Breast epithelium (tissue), 4 donors: ENCODE data around the gene RECQL5. TPM values are rescaled to one million over a fixed set of nuclear protein-coding genes. Genes with fewer than 3 reads are reported as not detected.

ENCODE experiments used
- DNase-seq, 2 donors: peaks; one replicate each; pipeline ENCODE4 v3.0.0-alpha.2; 2019; ENCODE audit warnings: low spot score in 2 of 2
- H3K27ac ChIP-seq, 2 donors: fragments of 200-600 bp; sonication (generic) in 1 of 2; one replicate each; pipeline ENCODE4 v1.5.1; 2016 to 2019; ENCODE audit warnings: mild to moderate bottlenecking in 1 of 2
- H3K27me3 ChIP-seq, 2 donors: fragments of 200-600 bp; sonication (generic) in 1 of 2; one replicate each; pipeline versions ENCODE4 v1.5.1 to v1.6.0; 2017 to 2019; ENCODE audit warnings: control low read depth in 1 of 2, mild to moderate bottlenecking in 1 of 2
- H3K36me3 ChIP-seq: fragments of 200-600 bp; one replicate; pipeline ENCODE4 v1.5.1; 2019
- H3K4me1 ChIP-seq, 2 donors: fragments of 200-600 bp; sonication (generic); one replicate each; pipeline ENCODE4 v1.5.1; 2016 to 2019; ENCODE audit warnings: control low read depth in 1 of 2
- H3K4me3 ChIP-seq, 3 donors: fragments of 200-600 bp; sonication (generic); 1 replicate in 2 of 3; 2 replicates in 1 of 3; pipeline ENCODE4 v1.5.1; 2016 to 2019; ENCODE audit warnings: mild to moderate bottlenecking in 3 of 3, moderate library complexity in 2 of 3
- H3K9me3 ChIP-seq, 2 donors: fragments of 200-600 bp; sonication (generic) in 1 of 2; one replicate each; pipeline ENCODE4 v1.5.1; 2016 to 2019; ENCODE audit warnings: control low read depth in 1 of 2
- POLR2A ChIP-seq: fragments of 450-650 bp; IDR thresholded peaks from one replicate; pipeline ENCODE4 v1.6.1; 2016; ENCODE audit warnings: antibody characterized with exemption, mild to moderate bottlenecking, moderate library complexity
- POLR2AphosphoS5 ChIP-seq, 3 donors: sonication (generic); formaldehyde crosslinking; IDR thresholded peaks; one replicate each; pipeline ENCODE4 v1.6.1; 2017; ENCODE audit warnings: antibody characterized with exemption in 3 of 3
- intact Hi-C: fragments of 100-400 bp; cut with DNase I; formaldehyde crosslinking; loops from one replicate; pipeline ENCODE4 v1.15.1; 2023; ENCODE audit warnings: low total_unique reads
- total RNA-seq, 3 donors: library from RNA; depleted of rRNA; stranded (reverse); fragments of >200 nt; gene quantifications; one replicate each; pipeline ENCODE4 v1.1.0, GENCODE V29; 2016
- TF ChIP-seq, protein P1 (sequence below), 3 donors: fragments of 450-650 bp; IDR thresholded peaks; one replicate each; pipeline ENCODE4 v1.5.1; 2016 to 2017; ENCODE audit warnings: antibody characterized with exemption in 3 of 3, mild to moderate bottlenecking in 3 of 3, moderate library complexity in 3 of 3

The RECQL5 gene
- total RNA-seq, 3 donors from 2014 or later: 10.7 to 22.8 (median 14.1) TPM

DNA sequence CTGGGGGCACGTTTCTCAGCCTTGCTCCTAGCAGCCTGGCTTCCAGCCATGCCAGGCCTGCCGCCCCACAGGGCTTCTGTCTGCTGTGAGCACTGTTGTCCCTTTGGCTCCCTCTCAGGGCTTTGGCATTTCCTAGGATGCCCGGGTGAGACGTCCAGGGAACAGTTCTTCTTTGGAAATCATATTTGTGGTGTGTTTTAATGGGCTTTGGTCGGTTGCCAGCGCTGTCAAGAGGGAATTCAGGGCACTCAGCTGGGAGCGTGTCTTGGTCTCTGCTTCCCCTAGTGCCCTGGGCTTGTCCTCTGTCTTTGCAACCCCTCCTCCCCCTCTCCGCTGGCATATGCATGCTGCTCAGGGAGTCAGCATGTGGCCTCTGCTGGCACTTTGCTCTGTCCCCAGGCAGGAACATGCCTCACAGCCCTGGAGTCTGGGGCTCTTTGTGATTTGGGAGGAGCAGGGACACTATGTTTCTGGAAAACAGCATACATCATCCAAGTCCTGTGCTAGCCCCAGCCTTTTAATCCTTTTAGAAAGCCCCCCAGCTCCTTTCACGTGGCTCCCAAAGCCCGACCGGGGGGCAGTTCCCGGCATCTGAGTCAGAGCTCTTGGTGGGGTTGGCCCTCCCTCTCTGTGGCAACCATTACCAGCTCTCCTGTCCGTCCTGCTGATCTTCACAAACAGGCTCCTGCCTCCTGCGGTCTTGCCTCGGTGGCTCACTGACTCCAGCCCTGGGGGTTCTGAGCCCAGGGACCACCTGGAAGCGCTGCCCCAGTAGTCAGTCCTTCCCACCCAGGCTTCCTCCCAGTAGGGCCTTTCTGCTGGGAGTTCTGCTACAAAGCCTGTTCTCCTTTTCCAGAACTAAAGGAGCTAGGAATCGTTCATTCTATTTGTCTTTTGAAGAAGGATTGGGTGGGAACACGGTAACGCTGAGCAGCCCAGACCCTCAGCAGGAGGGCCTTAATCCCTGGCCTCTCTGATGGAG, 26.8 kb upstream of the RECQL5 start:
- Histone ChIP-seq H3K36me3 (no peaks in the 10 kb centered on the region), H3K4me1 (peaks cover 15 to 52% of the 10 kb centered on the region in 2 donors), H3K27me3 (no peaks in the 10 kb centered on the region), H3K27ac (peak overlapping the region; percentile 94 to 98), H3K9me3 (no peaks in the 10 kb centered on the region), H3K4me3 (peak overlapping the region in 2 of 3 donors; percentile 10 to 37)
- DNase-seq: peak; percentile 84 to 99
- peak; percentile 74 to 87 (median 86) for TF ChIP-seq POLR2AphosphoS5 (IDR thresholded peaks at IDR 0.05)
- TF ChIP-seq POLR2A: no peak
- TF ChIP-seq, protein P1, sequence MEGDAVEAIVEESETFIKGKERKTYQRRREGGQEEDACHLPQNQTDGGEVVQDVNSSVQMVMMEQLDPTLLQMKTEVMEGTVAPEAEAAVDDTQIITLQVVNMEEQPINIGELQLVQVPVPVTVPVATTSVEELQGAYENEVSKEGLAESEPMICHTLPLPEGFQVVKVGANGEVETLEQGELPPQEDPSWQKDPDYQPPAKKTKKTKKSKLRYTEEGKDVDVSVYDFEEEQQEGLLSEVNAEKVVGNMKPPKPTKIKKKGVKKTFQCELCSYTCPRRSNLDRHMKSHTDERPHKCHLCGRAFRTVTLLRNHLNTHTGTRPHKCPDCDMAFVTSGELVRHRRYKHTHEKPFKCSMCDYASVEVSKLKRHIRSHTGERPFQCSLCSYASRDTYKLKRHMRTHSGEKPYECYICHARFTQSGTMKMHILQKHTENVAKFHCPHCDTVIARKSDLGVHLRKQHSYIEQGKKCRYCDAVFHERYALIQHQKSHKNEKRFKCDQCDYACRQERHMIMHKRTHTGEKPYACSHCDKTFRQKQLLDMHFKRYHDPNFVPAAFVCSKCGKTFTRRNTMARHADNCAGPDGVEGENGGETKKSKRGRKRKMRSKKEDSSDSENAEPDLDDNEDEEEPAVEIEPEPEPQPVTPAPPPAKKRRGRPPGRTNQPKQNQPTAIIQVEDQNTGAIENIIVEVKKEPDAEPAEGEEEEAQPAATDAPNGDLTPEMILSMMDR (IDR thresholded peaks at IDR 0.05): no peak
- intact Hi-C loops: no loop called here

DNA sequence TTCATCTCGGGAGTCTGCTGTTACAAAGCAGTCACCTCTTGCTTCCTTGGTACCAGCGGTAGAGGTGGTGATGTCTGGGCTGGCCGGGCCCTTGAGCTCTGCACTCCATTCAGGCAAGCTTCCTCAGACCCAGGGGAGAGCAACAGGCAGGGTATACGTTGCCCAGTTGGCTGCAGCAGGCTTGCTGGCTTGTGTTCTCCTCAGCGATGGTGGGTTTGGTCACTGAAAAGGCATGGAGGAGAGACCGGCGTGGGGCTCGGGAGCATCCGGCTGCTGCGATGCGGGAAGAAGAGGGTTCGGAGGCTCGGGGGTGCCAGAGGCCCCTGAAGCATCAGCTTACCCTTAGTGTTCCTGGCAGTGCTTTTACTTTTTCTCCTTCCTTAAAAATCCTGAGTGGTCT, 26.0 kb upstream of the RECQL5 start:
- intact Hi-C loops: no loop called here
- no peaks in the 10 kb centered on the region for H3K27me3 ChIP-seq
- H3K9me3 ChIP-seq: no peaks in the 10 kb centered on the region
- no peak for DNase-seq
- no peaks in the 10 kb centered on the region for H3K36me3 ChIP-seq
- TF ChIP-seq, protein P1 (IDR thresholded peaks at IDR 0.05): no peak
- TF ChIP-seq POLR2A (no peak), POLR2AphosphoS5 (IDR thresholded peaks at IDR 0.05) (no peak)
- peaks cover 18 to 56% of the 10 kb centered on the region in 2 donors for H3K4me1 ChIP-seq
- H3K27ac ChIP-seq: peak overlapping the region; percentile 94 to 98
- H3K4me3 ChIP-seq: peak overlapping the region in 2 of 3 donors; percentile 10 to 37

DNA sequence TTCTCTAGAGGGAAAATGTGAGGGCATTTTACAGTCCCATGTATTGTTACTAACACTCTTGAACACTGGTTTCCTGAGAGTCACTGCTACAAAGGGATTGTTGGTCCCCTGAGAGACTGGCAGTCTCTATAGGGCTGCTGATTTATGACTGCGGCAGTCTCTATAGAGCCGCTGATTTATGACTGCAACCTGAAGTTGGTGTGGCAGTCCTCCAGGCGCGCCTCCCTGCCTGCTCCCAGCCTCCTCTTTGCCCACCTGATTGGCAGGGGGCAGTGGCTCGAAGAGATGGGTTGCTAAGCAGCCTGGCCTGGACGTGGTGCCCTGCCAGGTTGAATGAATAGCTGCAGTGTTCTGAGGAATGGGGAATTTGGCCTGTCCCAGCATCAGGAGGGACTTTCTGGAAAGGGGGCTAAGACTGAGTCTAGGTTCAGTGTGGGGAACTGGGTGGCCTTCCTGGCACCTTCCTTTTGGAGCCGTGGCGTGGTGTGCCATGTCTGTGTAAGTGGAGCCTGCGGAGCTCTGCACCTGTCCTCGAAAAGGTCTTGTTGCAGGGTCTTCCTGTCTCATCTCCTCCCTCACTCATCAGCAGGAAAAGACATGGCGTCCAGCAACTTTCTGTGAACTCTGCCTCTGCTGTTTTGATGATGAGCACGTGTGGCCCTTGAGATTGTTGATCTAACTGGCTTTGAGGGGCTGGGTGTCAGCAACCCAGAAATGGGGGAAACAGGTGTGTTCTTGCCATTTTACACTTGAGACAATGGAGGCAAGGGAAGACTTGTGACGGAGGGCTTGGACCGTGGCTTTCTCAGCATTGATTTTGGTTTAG, 25.1 kb upstream of the RECQL5 start:
- no peak overlapping the region for H3K4me3 ChIP-seq
- peak in 1 of 2 donors; percentile 89 for DNase-seq
- H3K9me3 ChIP-seq: no peaks in the 10 kb centered on the region
- H3K4me1 ChIP-seq: peaks cover 13 to 51% of the 10 kb centered on the region in 2 donors
- H3K36me3 ChIP-seq: no peaks in the 10 kb centered on the region
- intact Hi-C loops: no loop called here
- TF ChIP-seq POLR2AphosphoS5 (IDR thresholded peaks at IDR 0.05): peak in 2 of 3 donors; percentile 25 to 48
- TF ChIP-seq POLR2A: no peak
- no peaks in the 10 kb centered on the region for H3K27me3 ChIP-seq
- H3K27ac ChIP-seq: peak overlapping the region; percentile 94 to 98

DNA sequence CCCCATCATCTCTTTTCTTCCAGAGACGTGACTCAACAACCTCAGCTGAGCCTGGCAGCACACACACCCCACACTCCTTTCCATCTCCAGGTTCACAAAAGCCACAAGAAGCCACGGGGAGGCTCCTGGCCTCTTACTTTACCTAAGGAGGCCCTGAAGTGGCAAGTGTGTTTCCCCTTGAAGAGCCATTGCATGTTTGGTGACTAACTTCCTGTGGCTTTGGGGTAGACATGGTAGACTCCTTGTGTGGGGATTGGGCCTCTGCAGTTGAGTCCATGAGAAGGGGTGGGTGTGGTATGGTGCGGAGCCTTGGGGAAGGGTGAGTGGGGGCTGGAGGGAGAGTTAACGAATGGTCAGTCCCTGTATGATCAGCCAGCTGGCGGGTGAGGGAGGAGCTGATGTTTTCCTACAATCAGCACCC, 24.4 kb upstream of the RECQL5 start:
- TF ChIP-seq, protein P1 (IDR thresholded peaks at IDR 0.05): no peak
- TF ChIP-seq POLR2A (no peak), POLR2AphosphoS5 (IDR thresholded peaks at IDR 0.05) (no peak)
- H3K4me1 ChIP-seq: peaks cover 16 to 53% of the 10 kb centered on the region in 2 donors
- H3K27ac ChIP-seq: peak overlapping the region; percentile 94 to 98

DNA sequence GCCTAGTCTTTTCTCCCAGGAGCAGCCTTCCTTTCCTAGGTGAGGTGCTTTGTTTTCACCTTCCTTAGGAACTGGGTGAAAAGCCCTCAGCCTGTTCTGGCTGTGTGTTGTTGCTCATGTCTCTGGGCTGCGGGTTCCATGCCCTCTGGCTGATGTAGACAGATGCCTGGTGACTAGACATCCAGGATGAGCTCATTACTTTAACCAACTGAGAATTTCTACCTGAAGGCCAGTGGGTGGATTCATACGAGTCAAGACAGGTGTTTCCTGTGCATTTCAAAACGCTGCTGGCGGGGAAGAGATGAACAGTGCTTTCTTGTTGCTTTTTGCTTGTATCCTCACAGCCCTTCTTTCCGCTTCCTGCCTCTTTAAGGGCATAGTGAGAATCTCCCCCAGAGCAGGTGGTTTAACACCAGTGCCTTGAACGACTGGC, 22.5 kb upstream of the RECQL5 start:
- Histone ChIP-seq H3K9me3 (no peaks in the 10 kb centered on the region), H3K4me3 (no peak overlapping the region), H3K36me3 (no peaks in the 10 kb centered on the region), H3K4me1 (peaks cover 14 to 45% of the 10 kb centered on the region in 2 donors), H3K27me3 (no peaks in the 10 kb centered on the region), H3K27ac (peak overlapping the region; percentile 94 to 98)
- TF ChIP-seq POLR2A (no peak), POLR2AphosphoS5 (IDR thresholded peaks at IDR 0.05) (peak in 1 of 3 donors; percentile 48)
- TF ChIP-seq, protein P1 (IDR thresholded peaks at IDR 0.05): no peak
- DNase-seq: peak in 1 of 2 donors; percentile 90
- intact Hi-C loops: no loop called here

More for the DNA sequence above, 24.4 kb upstream of the RECQL5 start:
- Histone ChIP-seq H3K36me3 (no peaks in the 10 kb centered on the region), H3K27me3 (no peaks in the 10 kb centered on the region), H3K9me3 (no peaks in the 10 kb centered on the region), H3K4me3 (no peak overlapping the region)
- intact Hi-C loops: no loop called here
- no peak for DNase-seq
